HUES48 (cell line): ENCODE measurements around the gene TGFBR2.
A peak's percentile ranks its signal among the peaks of the same experiment; 100 is the strongest.
"Not testable (repeated sequence)": the region's sequence is repeated elsewhere in the genome, so short reads cannot be mapped to it uniquely, and the experiment has no call there.

Experiments
- H3K27ac ChIP-seq: one replicate; pipeline ENCODE4 v1.7.0; 2013; ENCODE audit warnings: low read depth, low read length, inconsistent platforms
- H3K27me3 ChIP-seq: 2 replicates; pipeline ENCODE4 v1.6.1; 2013; ENCODE audit warnings: mild to moderate bottlenecking, low read length; ENCODE audit not compliant: control insufficient read depth, insufficient read depth
- H3K36me3 ChIP-seq: 2 replicates; pipeline ENCODE4 v1.6.1; 2013; ENCODE audit warnings: low read length; ENCODE audit not compliant: control insufficient read depth, insufficient read depth
- H3K4me1 ChIP-seq: 2 replicates; pipeline ENCODE4 v1.6.1; 2013; ENCODE audit warnings: mild to moderate bottlenecking, low read length; ENCODE audit not compliant: control insufficient read depth, insufficient read depth
- H3K4me3 ChIP-seq: 2 replicates; pipeline ENCODE4 v1.5.1; 2013; ENCODE audit warnings: mild to moderate bottlenecking, low read depth, low read length
- H3K9ac ChIP-seq: 2 replicates; pipeline ENCODE4 v1.6.1; 2013; ENCODE audit warnings: mild to moderate bottlenecking, low read depth, low read length, moderate library complexity
- H3K9me3 ChIP-seq: 2 replicates; pipeline ENCODE4 v1.6.1; 2013; ENCODE audit warnings: low read length; ENCODE audit not compliant: control insufficient read depth, insufficient read depth

TGFBR2 gene

GRCh38 chr3:30667280-30667651 lies 60.9 kb downstream of the TGFBR2 start:
- H3K4me1 ChIP-seq: peaks cover 47% of the 10 kb centered on the region
- H3K36me3 ChIP-seq: peaks cover 16% of the 10 kb centered on the region
- no peak overlapping the region for H3K9ac ChIP-seq
- H3K27ac ChIP-seq: peak overlapping the region; percentile 65
- H3K27me3 ChIP-seq: no peaks in the 10 kb centered on the region
- H3K9me3 ChIP-seq: no peaks in the 10 kb centered on the region
- no peak overlapping the region for H3K4me3 ChIP-seq

GRCh38 chr3:30668051-30668609 lies 61.7 kb downstream of the TGFBR2 start:
- Histone ChIP-seq H3K9ac (no peak overlapping the region), H3K27me3 (no peaks in the 10 kb centered on the region), H3K27ac (peak overlapping the region; percentile 65), H3K4me1 (peaks cover 40% of the 10 kb centered on the region), H3K36me3 (peaks cover 24% of the 10 kb centered on the region), H3K4me3 (no peak overlapping the region), H3K9me3 (no peaks in the 10 kb centered on the region)

GRCh38 chr3:30669360-30669934 lies 63.0 kb downstream of the TGFBR2 start:
- not testable (repeated sequence) for H3K9me3 ChIP-seq, H3K4me3 ChIP-seq, H3K9ac ChIP-seq, H3K27me3 ChIP-seq, H3K27ac ChIP-seq
- Histone ChIP-seq H3K4me1 (peaks cover 35% of the 10 kb centered on the region), H3K36me3 (peaks cover 38% of the 10 kb centered on the region)

GRCh38 chr3:30670292-30670691 lies 63.9 kb downstream of the TGFBR2 start:
- peaks cover 26% of the 10 kb centered on the region for H3K4me1 ChIP-seq
- H3K36me3 ChIP-seq: peaks cover 45% of the 10 kb centered on the region
- H3K27ac ChIP-seq: no peak overlapping the region
- no peaks in the 10 kb centered on the region for H3K9me3 ChIP-seq
- no peaks in the 10 kb centered on the region for H3K27me3 ChIP-seq
- no peak overlapping the region for H3K4me3 ChIP-seq
- no peak overlapping the region for H3K9ac ChIP-seq

GRCh38 chr3:30671527-30672286 lies 65.3 kb downstream of the TGFBR2 start:
- peaks cover 56% of the 10 kb centered on the region for H3K36me3 ChIP-seq
- H3K27ac ChIP-seq: no peak overlapping the region

GRCh38 chr3:30672287-30672735 lies 65.9 kb downstream of the TGFBR2 start:
- H3K4me3 ChIP-seq: no peak overlapping the region
- H3K9ac ChIP-seq: no peak overlapping the region
- peaks cover 57% of the 10 kb centered on the region for H3K36me3 ChIP-seq
- H3K4me1 ChIP-seq: peaks cover 10% of the 10 kb centered on the region
- no peaks in the 10 kb centered on the region for H3K9me3 ChIP-seq
- H3K27ac ChIP-seq: no peak overlapping the region
- H3K27me3 ChIP-seq: no peaks in the 10 kb centered on the region

More at GRCh38 chr3:30671527-30672286, 65.3 kb downstream of the TGFBR2 start:
- Histone ChIP-seq H3K9ac (no peak overlapping the region), H3K4me3 (no peak overlapping the region), H3K4me1 (peaks cover 15% of the 10 kb centered on the region), H3K27me3 (no peaks in the 10 kb centered on the region), H3K9me3 (no peaks in the 10 kb centered on the region)

- Histone ChIP-seq H3K4me1 (peaks cover 4% of the 10 kb centered on the region), H3K36me3 (peaks cover 64% of the 10 kb centered on the region), H3K9me3 (no peaks in the 10 kb centered on the region), H3K9ac (no peak overlapping the region), H3K27me3 (no peaks in the 10 kb centered on the region), H3K4me3 (no peak overlapping the region), H3K27ac (no peak overlapping the region)
Observed at GRCh38 chr3:30672959-30673358, 66.6 kb downstream of the TGFBR2 start.

GRCh38 chr3:30673425-30674341 lies 67.3 kb downstream of the TGFBR2 start:
- Histone ChIP-seq H3K4me3 (no peak overlapping the region), H3K27me3 (no peaks in the 10 kb centered on the region), H3K4me1 (no peaks in the 10 kb centered on the region), H3K36me3 (peaks cover 67% of the 10 kb centered on the region), H3K27ac (no peak overlapping the region), H3K9me3 (no peaks in the 10 kb centered on the region), H3K9ac (no peak overlapping the region)

GRCh38 chr3:30675006-30675405 lies 68.6 kb downstream of the TGFBR2 start:
- Histone ChIP-seq H3K27ac (no peak overlapping the region), H3K36me3 (peaks cover 71% of the 10 kb centered on the region), H3K9me3 (no peaks in the 10 kb centered on the region)

GRCh38 chr3:30675774-30676173 lies 69.4 kb downstream of the TGFBR2 start:
- Histone ChIP-seq H3K4me3 (no peak overlapping the region), H3K27me3 (no peaks in the 10 kb centered on the region), H3K9ac (no peak overlapping the region), H3K27ac (no peak overlapping the region), H3K36me3 (peaks cover 69% of the 10 kb centered on the region), H3K9me3 (no peaks in the 10 kb centered on the region), H3K4me1 (peaks cover 6% of the 10 kb centered on the region)

More at GRCh38 chr3:30675006-30675405, 68.6 kb downstream of the TGFBR2 start:
- no peaks in the 10 kb centered on the region for H3K4me1 ChIP-seq
- no peaks in the 10 kb centered on the region for H3K27me3 ChIP-seq
- H3K4me3 ChIP-seq: no peak overlapping the region
- no peak overlapping the region for H3K9ac ChIP-seq
